ENCODE data around the gene UGT1A9. TPM values are rescaled to one million over a fixed set of nuclear protein-coding genes. Genes with fewer than 3 reads are reported as not detected.

Gene UGT1A9
- total RNA-seq, 4 donors from 2014 or later, result 4.6 to 18.7 (median 10.5) TPM

GRCh38 chr2:233673896-233674295, 2.2 kb downstream of the UGT1A9 start:
- in situ Hi-C loops (cut with MboI; ENCODE audit: low pct_ligation_motif_present in 1 of 4, low pct_unique_long_range_greater_than_20kb in 1 of 4, low sequenced_read_pairs in 3 of 4) (no loop called here), intact Hi-C loops (cut with DNase I; ENCODE audit: low total_unique reads) (no loop called here)
- Histone ChIP-seq H3K27me3 (no peaks in the 10 kb centered on the region), H3K36me3 (no peaks in the 10 kb centered on the region), H3K27ac (no peak overlapping the region), H3K4me3 (no peak overlapping the region), H3K4me1 (no peaks in the 10 kb centered on the region), H3K9me3 (no peaks in the 10 kb centered on the region)
- TF ChIP-seq POLR2A (IDR thresholded peaks at IDR 0.05) (no peak), CTCF (IDR thresholded peaks at IDR 0.05) (no peak), POLR2AphosphoS5 (IDR thresholded peaks at IDR 0.05) (no peak), EP300 (IDR thresholded peaks at IDR 0.05; ENCODE audit: low read depth) (no peak)
- DNase-seq, result no peak

GRCh38 chr2:233674314-233674713, 2.6 kb downstream of the UGT1A9 start:
- no peaks in the 10 kb centered on the region for H3K9me3 ChIP-seq
- no peak overlapping the region for H3K4me3 ChIP-seq
- H3K27ac ChIP-seq, result no peak overlapping the region
- no peaks in the 10 kb centered on the region for H3K4me1 ChIP-seq
- H3K36me3 ChIP-seq, result no peaks in the 10 kb centered on the region
- 44 to 56% methylated on average over 1 of the region's 1 CpG for WGBS, 2 donors (ENCODE audit: low coverage in 1 of 2)
- TF ChIP-seq POLR2AphosphoS5 (IDR thresholded peaks at IDR 0.05), result no peak
- no peak for TF ChIP-seq EP300 (IDR thresholded peaks at IDR 0.05; ENCODE audit: low read depth)
- TF ChIP-seq CTCF (IDR thresholded peaks at IDR 0.05), result no peak
- TF ChIP-seq POLR2A (IDR thresholded peaks at IDR 0.05), result no peak
- in situ Hi-C loops (cut with MboI; ENCODE audit: low pct_ligation_motif_present in 1 of 4, low pct_unique_long_range_greater_than_20kb in 1 of 4, low sequenced_read_pairs in 3 of 4) (no loop called here), intact Hi-C loops (cut with DNase I; ENCODE audit: low total_unique reads) (no loop called here)
- no peaks in the 10 kb centered on the region for H3K27me3 ChIP-seq
- DNase-seq, result no peak

DNA sequence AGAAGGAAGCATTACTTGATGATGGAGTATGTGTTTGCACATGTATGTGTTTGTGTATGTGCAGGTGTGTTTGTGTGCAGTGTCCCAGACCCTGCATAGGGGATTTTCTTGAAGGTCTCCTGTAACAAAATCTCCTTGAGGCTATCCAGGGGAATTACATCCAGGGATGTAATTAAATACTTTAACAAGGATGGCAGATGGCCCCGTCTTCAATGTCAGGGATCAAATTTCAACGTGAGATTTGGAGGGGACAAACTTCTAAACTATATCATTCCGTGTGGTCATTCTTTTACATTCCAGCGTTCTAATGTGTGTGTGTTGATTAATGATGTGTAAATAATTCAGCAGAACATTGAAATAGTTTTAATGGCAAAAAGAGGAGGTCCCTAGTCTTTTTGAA, 3.3 kb downstream of the UGT1A9 start:
- no peaks in the 10 kb centered on the region for H3K4me1 ChIP-seq
- no peak overlapping the region for H3K27ac ChIP-seq
- no peak for DNase-seq
- peak in 1 of 5 experiments; percentile 9 for TF ChIP-seq CTCF (IDR thresholded peaks at IDR 0.05)
- TF ChIP-seq POLR2AphosphoS5 (IDR thresholded peaks at IDR 0.05), result no peak
- no peaks in the 10 kb centered on the region for H3K27me3 ChIP-seq
- in situ Hi-C loops (cut with MboI; ENCODE audit: low pct_ligation_motif_present in 1 of 4, low pct_unique_long_range_greater_than_20kb in 1 of 4, low sequenced_read_pairs in 3 of 4) (no loop called here), intact Hi-C loops (cut with DNase I; ENCODE audit: low total_unique reads) (no loop called here)
- H3K9me3 ChIP-seq, result no peaks in the 10 kb centered on the region
- no peak overlapping the region for H3K4me3 ChIP-seq
- WGBS, 2 donors (ENCODE audit: low coverage in 1 of 2), result 71 to 78% methylated on average over 3 to 4 of the region's 4 CpGs
- no peaks in the 10 kb centered on the region for H3K36me3 ChIP-seq

GRCh38 chr2:233676046-233676445, 4.3 kb downstream of the UGT1A9 start:
- DNase-seq, result no peak
- TF ChIP-seq POLR2AphosphoS5 (IDR thresholded peaks at IDR 0.05) (no peak), POLR2A (IDR thresholded peaks at IDR 0.05) (no peak), CTCF (IDR thresholded peaks at IDR 0.05) (no peak), EP300 (IDR thresholded peaks at IDR 0.05; ENCODE audit: low read depth) (no peak)
- H3K9me3 ChIP-seq, result no peaks in the 10 kb centered on the region
- no peak overlapping the region for H3K4me3 ChIP-seq
- H3K4me1 ChIP-seq, result no peaks in the 10 kb centered on the region
- H3K27me3 ChIP-seq, result no peaks in the 10 kb centered on the region
- intact Hi-C loops (cut with DNase I; ENCODE audit: low total_unique reads), result no loop called here
- H3K36me3 ChIP-seq, result no peaks in the 10 kb centered on the region
- no peak overlapping the region for H3K27ac ChIP-seq
- 80 to 89% methylated on average over 1 to 2 of the region's 2 CpGs for WGBS, 2 donors (ENCODE audit: low coverage in 1 of 2)
- in situ Hi-C loops (cut with MboI; ENCODE audit: low pct_ligation_motif_present in 1 of 4, low pct_unique_long_range_greater_than_20kb in 1 of 4, low sequenced_read_pairs in 3 of 4), result no loop called here

Measured in transverse colon (tissue), 4 donors.